Muscle of leg (tissue), 11 donors: ENCODE measurements around the gene LRRTM4. TPM values are rescaled to one million over a fixed set of nuclear protein-coding genes. Genes with fewer than 3 reads are reported as not detected.
"Not testable (repeated sequence)": the region's sequence is repeated elsewhere in the genome, so short reads cannot be mapped to it uniquely, and the experiment has no call there.

ENCODE experiments used
- DNase-seq: peaks from one replicate; pipeline ENCODE4 v3.0.0; 2013
- H3K27ac ChIP-seq: one replicate; pipeline ENCODE4 v1.5.1; 2013; ENCODE audit warnings: mild to moderate bottlenecking, low read length, control low read depth
- H3K27me3 ChIP-seq: one replicate; pipeline ENCODE4 v1.6.1; 2013; ENCODE audit warnings: low read length; ENCODE audit not compliant: control insufficient read depth, insufficient read depth
- H3K36me3 ChIP-seq: one replicate; pipeline ENCODE4 v1.6.1; 2013; ENCODE audit warnings: low read length; ENCODE audit not compliant: control insufficient read depth, insufficient read depth
- H3K4me1 ChIP-seq: one replicate; pipeline ENCODE4 v1.6.1; 2013; ENCODE audit warnings: low read length; ENCODE audit not compliant: control insufficient read depth, insufficient read depth
- H3K4me3 ChIP-seq: one replicate; pipeline ENCODE4 v1.5.1; 2013; ENCODE audit warnings: low read length, control low read depth
- H3K9me3 ChIP-seq: replicated peaks from 2 replicates; pipeline ENCODE4 v1.6.1; 2013; ENCODE audit warnings: low read depth, low read length; ENCODE audit not compliant: control insufficient read depth
- WGBS: methylation state at CpG from one replicate; pipeline ENCODE4 v1.1.5; 2013; ENCODE audit warnings: missing lambda C conversion rate; ENCODE audit not compliant: insufficient coverage; 5-methylcytosine and 5-hydroxymethylcytosine counted together
- polyA plus RNA-seq, 8 donors: library from polyadenylated mRNA; unstranded; fragments of 120-200 nt; gene quantifications; one replicate each; pipeline versions ENCODE4 v1.2.1 to v1.2.3, GENCODE V29; 2013; ENCODE audit warnings: inconsistent platforms in 1 of 8, low replicate concordance in 1 of 8; ENCODE audit not compliant: insufficient read length in 8 of 8, insufficient read depth in 1 of 8
- total RNA-seq: library from RNA; stranded (reverse); fragments of 120-200 nt; gene quantifications from one replicate; pipeline ENCODE4 v1.2.4, GENCODE V29; 2013

Gene LRRTM4
- total and polyA plus RNA-seq, 9 donors, result 0.24 to 2.5 (median 0.73) TPM

GRCh38 chr2:76825140-76825970, 696.8 kb downstream of the LRRTM4 start:
- Histone ChIP-seq H3K4me1 (no peaks in the 10 kb centered on the region), H3K4me3 (no peak overlapping the region), H3K9me3 (no peaks in the 10 kb centered on the region), H3K36me3 (no peaks in the 10 kb centered on the region), H3K27ac (no peak overlapping the region), H3K27me3 (no peaks in the 10 kb centered on the region)
- DNase-seq, result no peak
- WGBS, result 62% methylated on average over 2 of the region's 6 CpGs

- no peaks in the 10 kb centered on the region for H3K4me1 ChIP-seq
- H3K36me3 ChIP-seq, result no peaks in the 10 kb centered on the region
- no peak overlapping the region for H3K4me3 ChIP-seq
- no CpG with 5 or more reads among the region's 2 CpGs for WGBS
- H3K27ac ChIP-seq, result no peak overlapping the region
- DNase-seq, result no peak
- no peaks in the 10 kb centered on the region for H3K27me3 ChIP-seq
- H3K9me3 ChIP-seq, result no peaks in the 10 kb centered on the region
These were observed 700.4 kb downstream of the LRRTM4 start for GRCh38 chr2:76821731-76822130.

- WGBS, result no CpG with 5 or more reads among the region's 1 CpG
- no peak for DNase-seq
- Histone ChIP-seq H3K4me3 (no peak overlapping the region), H3K9me3 (no peaks in the 10 kb centered on the region), H3K4me1 (no peaks in the 10 kb centered on the region), H3K27ac (no peak overlapping the region), H3K36me3 (no peaks in the 10 kb centered on the region), H3K27me3 (no peaks in the 10 kb centered on the region)
These were observed 709.1 kb downstream of the LRRTM4 start for GRCh38 chr2:76813084-76813483.

GRCh38 chr2:76812156-76812555, 710.0 kb downstream of the LRRTM4 start:
- Histone ChIP-seq H3K4me3 (no peak overlapping the region), H3K9me3 (no peaks in the 10 kb centered on the region), H3K27ac (no peak overlapping the region), H3K36me3 (no peaks in the 10 kb centered on the region), H3K4me1 (no peaks in the 10 kb centered on the region), H3K27me3 (no peaks in the 10 kb centered on the region)
- DNase-seq, result no peak

GRCh38 chr2:76809136-76809535, 713.0 kb downstream of the LRRTM4 start:
- Histone ChIP-seq H3K36me3 (no peaks in the 10 kb centered on the region), H3K9me3 (no peaks in the 10 kb centered on the region), H3K4me1 (no peaks in the 10 kb centered on the region), H3K4me3 (no peak overlapping the region), H3K27me3 (no peaks in the 10 kb centered on the region), H3K27ac (no peak overlapping the region)
- no CpG with 5 or more reads among the region's 1 CpG for WGBS
- DNase-seq, result no peak

- Histone ChIP-seq H3K27ac (no peak overlapping the region), H3K4me1 (no peaks in the 10 kb centered on the region), H3K36me3 (no peaks in the 10 kb centered on the region), H3K9me3 (no peaks in the 10 kb centered on the region), H3K27me3 (no peaks in the 10 kb centered on the region), H3K4me3 (no peak overlapping the region)
- peak; percentile 46 for DNase-seq
- WGBS, result no CpG with 5 or more reads among the region's 1 CpG
These were observed 713.4 kb downstream of the LRRTM4 start for GRCh38 chr2:76808732-76809131.

GRCh38 chr2:76793647-76794334, 728.4 kb downstream of the LRRTM4 start:
- Histone ChIP-seq H3K27me3 (no peaks in the 10 kb centered on the region), H3K4me3 (no peak overlapping the region), H3K4me1 (no peaks in the 10 kb centered on the region), H3K36me3 (no peaks in the 10 kb centered on the region), H3K27ac (no peak overlapping the region), H3K9me3 (no peaks in the 10 kb centered on the region)
- no peak for DNase-seq
- no CpG with 5 or more reads among the region's 4 CpGs for WGBS

- DNase-seq, H3K4me3 ChIP-seq, H3K9me3 ChIP-seq, H3K27me3 ChIP-seq, H3K4me1 ChIP-seq, H3K27ac ChIP-seq, H3K36me3 ChIP-seq: not testable (repeated sequence)
- 96% methylated on average over 20 of the region's 22 CpGs for WGBS
These were observed 740.9 kb downstream of the LRRTM4 start for GRCh38 chr2:76781313-76781712.

GRCh38 chr2:76763276-76763675, 758.9 kb downstream of the LRRTM4 start:
- DNase-seq, result no peak
- Histone ChIP-seq H3K36me3 (no peaks in the 10 kb centered on the region), H3K4me1 (no peaks in the 10 kb centered on the region), H3K4me3 (no peak overlapping the region), H3K27ac (no peak overlapping the region), H3K27me3 (no peaks in the 10 kb centered on the region), H3K9me3 (no peaks in the 10 kb centered on the region)
- WGBS, result 88% methylated on average over 1 of the region's 2 CpGs

- Histone ChIP-seq H3K27me3 (no peaks in the 10 kb centered on the region), H3K4me3 (no peak overlapping the region), H3K27ac (no peak overlapping the region), H3K9me3 (no peaks in the 10 kb centered on the region), H3K36me3 (no peaks in the 10 kb centered on the region), H3K4me1 (no peaks in the 10 kb centered on the region)
- 94% methylated on average over 4 of the region's 4 CpGs for WGBS
- DNase-seq, result no peak
These were observed 761.8 kb downstream of the LRRTM4 start for GRCh38 chr2:76760367-76760704.
